ENCODE results near the gene GPR37.

Gene GPR37

GRCh38 chr7:124764051-124764846 is 1.3 kb downstream of the GPR37 start:
- Mint-ChIP-seq H3K27me3 (peaks cover 53% of the 10 kb centered on the region), H3K4me3 (peak overlapping the region; percentile 79), H3K4me1 (peaks cover 17% of the 10 kb centered on the region), H3K27ac (no peak overlapping the region), H3K36me3 (no peaks in the 10 kb centered on the region), H3K9me3 (no peaks in the 10 kb centered on the region)

GRCh38 chr7:124762611-124763143 is 2.9 kb downstream of the GPR37 start:
- peaks cover 17% of the 10 kb centered on the region for H3K4me1 Mint-ChIP-seq

GRCh38 chr7:124761164-124761715 is 4.4 kb downstream of the GPR37 start:
- Mint-ChIP-seq H3K36me3 (no peaks in the 10 kb centered on the region), H3K27me3 (peaks cover 44% of the 10 kb centered on the region), H3K4me1 (peaks cover 17% of the 10 kb centered on the region), H3K27ac (no peak overlapping the region), H3K9me3 (no peaks in the 10 kb centered on the region), H3K4me3 (no peak overlapping the region)

More at GRCh38 chr7:124762611-124763143, 2.9 kb downstream of the GPR37 start:
- Mint-ChIP-seq H3K27ac (no peak overlapping the region), H3K36me3 (no peaks in the 10 kb centered on the region), H3K27me3 (peaks cover 51% of the 10 kb centered on the region), H3K4me3 (no peak overlapping the region), H3K9me3 (no peaks in the 10 kb centered on the region)

GRCh38 chr7:124758327-124758726 is 7.3 kb downstream of the GPR37 start:
- Mint-ChIP-seq H3K4me3 (no peak overlapping the region), H3K36me3 (no peaks in the 10 kb centered on the region), H3K27ac (no peak overlapping the region), H3K4me1 (no peaks in the 10 kb centered on the region), H3K9me3 (no peaks in the 10 kb centered on the region), H3K27me3 (peaks cover 30% of the 10 kb centered on the region)

GRCh38 chr7:124754576-124755268 is 10.9 kb downstream of the GPR37 start:
- H3K9me3 Mint-ChIP-seq, result no peaks in the 10 kb centered on the region
- no peaks in the 10 kb centered on the region for H3K4me1 Mint-ChIP-seq
- no peak overlapping the region for H3K4me3 Mint-ChIP-seq
- no peaks in the 10 kb centered on the region for H3K36me3 Mint-ChIP-seq
- H3K27ac Mint-ChIP-seq, result no peak overlapping the region
- H3K27me3 Mint-ChIP-seq, result peaks cover 12% of the 10 kb centered on the region

GRCh38 chr7:124752310-124752709 is 13.3 kb downstream of the GPR37 start:
- Mint-ChIP-seq H3K4me3 (no peak overlapping the region), H3K4me1 (no peaks in the 10 kb centered on the region), H3K36me3 (no peaks in the 10 kb centered on the region), H3K9me3 (no peaks in the 10 kb centered on the region), H3K27me3 (peaks cover 6% of the 10 kb centered on the region), H3K27ac (no peak overlapping the region)

- Mint-ChIP-seq H3K4me3 (no peak overlapping the region), H3K9me3 (no peaks in the 10 kb centered on the region), H3K36me3 (no peaks in the 10 kb centered on the region), H3K27me3 (no peaks in the 10 kb centered on the region), H3K27ac (no peak overlapping the region), H3K4me1 (no peaks in the 10 kb centered on the region)
Measured at GRCh38 chr7:124751027-124751426, 14.6 kb downstream of the GPR37 start.

- H3K9me3 Mint-ChIP-seq, result no peaks in the 10 kb centered on the region
- no peak overlapping the region for H3K4me3 Mint-ChIP-seq
- no peak overlapping the region for H3K27ac Mint-ChIP-seq
- no peaks in the 10 kb centered on the region for H3K27me3 Mint-ChIP-seq
- H3K36me3 Mint-ChIP-seq, result no peaks in the 10 kb centered on the region
- H3K4me1 Mint-ChIP-seq, result no peaks in the 10 kb centered on the region
Measured at GRCh38 chr7:124747072-124747471, 18.5 kb downstream of the GPR37 start.

- no peaks in the 10 kb centered on the region for H3K4me1 Mint-ChIP-seq
- H3K9me3 Mint-ChIP-seq, result no peaks in the 10 kb centered on the region
- H3K36me3 Mint-ChIP-seq, result no peaks in the 10 kb centered on the region
- H3K27me3 Mint-ChIP-seq, result no peaks in the 10 kb centered on the region
- no peak overlapping the region for H3K4me3 Mint-ChIP-seq
- H3K27ac Mint-ChIP-seq, result no peak overlapping the region
Measured at GRCh38 chr7:124738639-124739038, 27.0 kb downstream of the GPR37 start.

- Mint-ChIP-seq H3K4me1 (no peaks in the 10 kb centered on the region), H3K27me3 (no peaks in the 10 kb centered on the region), H3K27ac (no peak overlapping the region), H3K9me3 (no peaks in the 10 kb centered on the region), H3K36me3 (no peaks in the 10 kb centered on the region), H3K4me3 (no peak overlapping the region)
Measured at GRCh38 chr7:124737760-124738300, 27.8 kb downstream of the GPR37 start.

GRCh38 chr7:124728610-124729009 is 37.0 kb downstream of the GPR37 start:
- H3K27me3 Mint-ChIP-seq, result no peaks in the 10 kb centered on the region
- H3K9me3 Mint-ChIP-seq, result no peaks in the 10 kb centered on the region
- H3K36me3 Mint-ChIP-seq, result no peaks in the 10 kb centered on the region
- no peak overlapping the region for H3K27ac Mint-ChIP-seq
- H3K4me3 Mint-ChIP-seq, result no peak overlapping the region
- H3K4me1 Mint-ChIP-seq, result no peaks in the 10 kb centered on the region

- Mint-ChIP-seq H3K4me3 (no peak overlapping the region), H3K36me3 (no peaks in the 10 kb centered on the region), H3K27ac (no peak overlapping the region), H3K4me1 (no peaks in the 10 kb centered on the region), H3K9me3 (no peaks in the 10 kb centered on the region), H3K27me3 (no peaks in the 10 kb centered on the region)
Measured at GRCh38 chr7:124724507-124725192, 40.9 kb downstream of the GPR37 start.

GRCh38 chr7:124724079-124724478 is 41.5 kb downstream of the GPR37 start:
- Mint-ChIP-seq H3K4me3 (no peak overlapping the region), H3K9me3 (no peaks in the 10 kb centered on the region), H3K4me1 (no peaks in the 10 kb centered on the region), H3K36me3 (no peaks in the 10 kb centered on the region), H3K27ac (no peak overlapping the region), H3K27me3 (no peaks in the 10 kb centered on the region)

GRCh38 chr7:124723012-124723411 is 42.6 kb downstream of the GPR37 start:
- no peak overlapping the region for H3K4me3 Mint-ChIP-seq
- no peaks in the 10 kb centered on the region for H3K27me3 Mint-ChIP-seq
- H3K9me3 Mint-ChIP-seq, result no peaks in the 10 kb centered on the region
- H3K36me3 Mint-ChIP-seq, result no peaks in the 10 kb centered on the region
- H3K27ac Mint-ChIP-seq, result no peak overlapping the region
- H3K4me1 Mint-ChIP-seq, result no peaks in the 10 kb centered on the region

GRCh38 chr7:124722292-124722691 is 43.3 kb downstream of the GPR37 start:
- Mint-ChIP-seq H3K27ac (no peak overlapping the region), H3K4me3 (no peak overlapping the region), H3K4me1 (no peaks in the 10 kb centered on the region), H3K9me3 (no peaks in the 10 kb centered on the region), H3K36me3 (no peaks in the 10 kb centered on the region), H3K27me3 (no peaks in the 10 kb centered on the region)
